HCT116 (cell line): ENCODE data around the gene TMEM204. TPM values are rescaled to one million over a fixed set of nuclear protein-coding genes. Genes with fewer than 3 reads are reported as not detected.

Experiments used
- ATAC-seq: fragments of 200-7000 bp; cut with Tn5 transposase; 2 replicates; pipeline ENCODE4 v1.9.1; 2020; ENCODE audit warnings: mild to moderate bottlenecking, moderate library complexity
- BruUV-seq: library from RNA; stranded (reverse); fragments of 400-500 nt; replicated peaks from 2 replicates; lab custom pipeline; 2021; lab: Mats Ljungman, UMichigan
- CTCF ChIA-PET: fragments of 300-600 bp; sonication (Branson Sonifier 250); formaldehyde crosslinking; loops from one replicate; lab custom pipeline; 2021; ENCODE audit warnings: antibody characterized with exemption; lab: Charles Lee
- POLR2A ChIA-PET: fragments of 300-600, 350-600 bp; sonication (Branson Sonifier 250); formaldehyde crosslinking; loops from one replicate; lab custom pipeline; 2021; ENCODE audit warnings: antibody characterized with exemption; lab: Charles Lee
- RAD21 ChIA-PET, 2 experiments: fragments of 300-600 bp; sonication (Branson Sonifier 250); formaldehyde crosslinking; loops; one replicate each; lab custom pipeline; 2023; ENCODE audit warnings: low total read pairs in 2 of 2; ENCODE audit not compliant: uncharacterized antibody in 2 of 2, unreplicated experiment in 2 of 2, low non-redundant PET in 1 of 2; lab: Charles Lee
- DNase-seq: peaks from one replicate; pipeline ENCODE4 v3.0.0-alpha.2; 2010; ENCODE audit warnings: low read depth, low spot score
- H2AFZ ChIP-seq: fragments of 200-600 bp; shearing (Covaris generic), sonication (generic); 2 replicates; pipeline ENCODE4 v1.6.1; 2017; ENCODE audit warnings: low read depth, mixed run types, mixed read lengths, antibody characterized with exemption, low read length; ENCODE audit not compliant: poor library complexity, severe bottlenecking
- H3K27ac ChIP-seq: 2 replicates; pipeline ENCODE4 v1.5.1; 2012; ENCODE audit warnings: low read depth, low read length
- H3K27me3 ChIP-seq: fragments of 200-600 bp; sonication (generic); 2 replicates; pipeline ENCODE4 v1.6.1; 2016; ENCODE audit warnings: mixed run types, low read length, mixed read lengths; ENCODE audit not compliant: insufficient read depth
- H3K36me3 ChIP-seq, 2 experiments: fragments of 200-500 bp in 1 of 2; fragments of 200-600 bp in 1 of 2; sonication (Bioruptor generic) in 1 of 2; sonication (generic) in 1 of 2; 2 replicates each; pipeline versions ENCODE4 v1.5.1 to v1.6.1; 2014 to 2016; ENCODE audit warnings: low read length in 2 of 2, inconsistent platforms in 1 of 2, mixed read lengths in 1 of 2, mixed run types in 1 of 2; ENCODE audit not compliant: insufficient read depth in 2 of 2, control insufficient read depth in 1 of 2
- H3K4me1 ChIP-seq, 2 experiments: fragments of 200-600 bp in 1 of 2; sonication (generic) in 1 of 2; 2 replicates each; pipeline versions ENCODE4 v1.5.1 to v1.6.1; 2012 to 2017; ENCODE audit warnings: low read length in 2 of 2, inconsistent platforms in 1 of 2, mild to moderate bottlenecking in 1 of 2, mixed read lengths in 1 of 2, mixed run types in 1 of 2, moderate library complexity in 1 of 2; ENCODE audit not compliant: insufficient read depth in 2 of 2, control insufficient read depth in 1 of 2
- H3K4me2 ChIP-seq: fragments of 200-600 bp; sonication (generic); 2 replicates; pipeline ENCODE4 v1.6.1; 2017; ENCODE audit warnings: mixed run types, low read length, mixed read lengths
- H3K4me3 ChIP-seq, 2 experiments: fragments of 200-600 bp in 1 of 2; sonication (generic) in 1 of 2; replicated peaks in 1 of 2; 2 replicates each; pipeline ENCODE4 v1.5.1; 2011 to 2016; ENCODE audit warnings: low read length in 2 of 2, control low read depth in 1 of 2, low read depth in 1 of 2, mild to moderate bottlenecking in 1 of 2, mixed read lengths in 1 of 2, mixed run types in 1 of 2
- H3K79me2 ChIP-seq: fragments of 200-600 bp; sonication (generic); 2 replicates; pipeline ENCODE4 v1.6.1; 2017; ENCODE audit warnings: mild to moderate bottlenecking, mixed run types, low read length, moderate library complexity, mixed read lengths; ENCODE audit not compliant: insufficient read depth
- H3K9ac ChIP-seq: fragments of 200-600 bp; sonication (generic); 2 replicates; pipeline ENCODE4 v1.6.1; 2016; ENCODE audit warnings: low read length, mixed read lengths
- H3K9me2 ChIP-seq: fragments of 200-600 bp; sonication (generic), shearing (Covaris generic); 2 replicates; pipeline ENCODE4 v1.6.1; 2017; ENCODE audit warnings: mixed run types, mild to moderate bottlenecking, moderate library complexity; ENCODE audit not compliant: insufficient read depth
- H3K9me3 ChIP-seq, 2 experiments: fragments of 200-500 bp in 1 of 2; fragments of 200-600 bp in 1 of 2; sonication (Bioruptor generic) in 1 of 2; sonication (generic) in 1 of 2; 2 replicates each; pipeline ENCODE4 v1.6.1; 2014 to 2017; ENCODE audit warnings: low read length in 2 of 2, mixed read lengths in 2 of 2, inconsistent platforms in 1 of 2, low read depth in 1 of 2, mild to moderate bottlenecking in 1 of 2, mixed run types in 1 of 2, moderate library complexity in 1 of 2; ENCODE audit not compliant: control insufficient read depth in 1 of 2, insufficient read depth in 1 of 2
- H4K20me1 ChIP-seq: fragments of 200-600 bp; sonication (generic), shearing (Covaris generic); 2 replicates; pipeline ENCODE4 v1.6.1; 2017; ENCODE audit warnings: mixed run types, mild to moderate bottlenecking, moderate library complexity; ENCODE audit not compliant: insufficient read depth
- CEBPB ChIP-seq: IDR thresholded peaks from 2 replicates; pipeline ENCODE4 v1.6.1; 2012; ENCODE audit warnings: low read depth
- JUND ChIP-seq: IDR thresholded peaks from 2 replicates; pipeline ENCODE4 v1.6.1; 2012
- POLR2A ChIP-seq: IDR thresholded peaks from 2 replicates; pipeline ENCODE4 v1.7.0; 2011; ENCODE audit warnings: borderline replicate concordance; ENCODE audit not compliant: insufficient read depth, insufficient read length; ENCODE audit errors: extremely low read depth
- YY1 ChIP-seq: IDR thresholded peaks from 2 replicates; pipeline ENCODE4 v1.6.1; 2011; ENCODE audit warnings: low read length, low read depth, moderate library complexity, mild to moderate bottlenecking; ENCODE audit not compliant: insufficient replicate concordance; ENCODE audit errors: extremely low read depth
- intact Hi-C: fragments of 100-400 bp; cut with micrococcal nuclease; formaldehyde crosslinking; loops from 2 replicates; pipeline ENCODE4 v1.10.0; 2022
- total RNA-seq: library from RNA; stranded (reverse); gene quantifications from one replicate; pipeline ENCODE4 v1.2.1, GENCODE V29; 2021; ENCODE audit not compliant: unreplicated experiment
- TF ChIP-seq, protein P1 (sequence below): IDR thresholded peaks from 2 replicates; pipeline ENCODE4 v1.6.1; 2012; ENCODE audit warnings: low read depth
- TF ChIP-seq, protein P2 (sequence below): IDR thresholded peaks from 2 replicates; pipeline ENCODE4 v1.6.1; 2011; ENCODE audit warnings: mild to moderate bottlenecking, low read length, moderate library complexity; ENCODE audit not compliant: insufficient replicate concordance; ENCODE audit errors: extremely low read depth
- TF ChIP-seq, protein P3 (sequence below): IDR thresholded peaks from 2 replicates; pipeline ENCODE4 v1.6.1; 2012

TMEM204 gene
- total RNA-seq, 1 experiment from 2014 or later = 0.22 TPM

DNA sequence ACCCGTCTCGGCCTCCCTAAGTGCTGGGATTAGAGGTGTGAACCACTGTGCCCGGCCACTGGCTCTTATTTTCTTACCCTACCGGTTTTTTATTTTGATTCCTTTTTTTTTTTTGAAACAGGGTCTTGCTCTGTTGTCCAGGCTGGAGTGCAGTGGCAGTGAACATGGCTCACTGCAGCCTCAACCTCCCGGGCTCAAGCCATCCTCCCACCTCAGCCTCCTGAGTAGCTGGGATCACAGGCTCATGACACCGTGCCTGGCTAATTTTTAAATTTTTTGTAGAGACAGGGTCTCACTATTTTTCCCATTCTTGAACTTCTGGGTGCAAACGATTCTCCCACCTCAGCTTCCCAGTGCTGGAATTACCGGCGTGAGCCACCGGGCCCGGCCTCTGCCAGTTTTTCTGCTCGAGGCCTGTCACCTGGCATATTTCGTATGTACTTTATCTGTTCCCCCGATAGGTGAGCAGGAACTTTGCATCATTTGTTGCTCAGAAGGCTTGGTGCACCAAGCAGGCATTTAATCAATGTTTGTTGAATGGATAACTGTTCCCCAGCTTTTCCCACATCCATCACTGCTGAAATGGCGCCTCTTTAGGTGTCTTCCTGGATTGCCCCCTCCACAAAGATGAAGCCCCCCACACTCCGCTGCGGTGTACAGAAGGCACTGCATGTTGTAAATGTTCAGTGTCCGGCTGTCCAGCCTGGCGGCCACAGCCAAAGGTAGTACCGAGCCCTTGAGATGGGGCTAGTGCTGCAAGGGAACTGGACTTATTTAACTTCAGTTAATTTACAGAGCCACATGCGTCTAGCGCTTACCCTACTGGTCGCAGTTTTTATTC, 41.2 kb upstream of the TMEM204 start (continued):
- TF ChIP-seq, protein P1, sequence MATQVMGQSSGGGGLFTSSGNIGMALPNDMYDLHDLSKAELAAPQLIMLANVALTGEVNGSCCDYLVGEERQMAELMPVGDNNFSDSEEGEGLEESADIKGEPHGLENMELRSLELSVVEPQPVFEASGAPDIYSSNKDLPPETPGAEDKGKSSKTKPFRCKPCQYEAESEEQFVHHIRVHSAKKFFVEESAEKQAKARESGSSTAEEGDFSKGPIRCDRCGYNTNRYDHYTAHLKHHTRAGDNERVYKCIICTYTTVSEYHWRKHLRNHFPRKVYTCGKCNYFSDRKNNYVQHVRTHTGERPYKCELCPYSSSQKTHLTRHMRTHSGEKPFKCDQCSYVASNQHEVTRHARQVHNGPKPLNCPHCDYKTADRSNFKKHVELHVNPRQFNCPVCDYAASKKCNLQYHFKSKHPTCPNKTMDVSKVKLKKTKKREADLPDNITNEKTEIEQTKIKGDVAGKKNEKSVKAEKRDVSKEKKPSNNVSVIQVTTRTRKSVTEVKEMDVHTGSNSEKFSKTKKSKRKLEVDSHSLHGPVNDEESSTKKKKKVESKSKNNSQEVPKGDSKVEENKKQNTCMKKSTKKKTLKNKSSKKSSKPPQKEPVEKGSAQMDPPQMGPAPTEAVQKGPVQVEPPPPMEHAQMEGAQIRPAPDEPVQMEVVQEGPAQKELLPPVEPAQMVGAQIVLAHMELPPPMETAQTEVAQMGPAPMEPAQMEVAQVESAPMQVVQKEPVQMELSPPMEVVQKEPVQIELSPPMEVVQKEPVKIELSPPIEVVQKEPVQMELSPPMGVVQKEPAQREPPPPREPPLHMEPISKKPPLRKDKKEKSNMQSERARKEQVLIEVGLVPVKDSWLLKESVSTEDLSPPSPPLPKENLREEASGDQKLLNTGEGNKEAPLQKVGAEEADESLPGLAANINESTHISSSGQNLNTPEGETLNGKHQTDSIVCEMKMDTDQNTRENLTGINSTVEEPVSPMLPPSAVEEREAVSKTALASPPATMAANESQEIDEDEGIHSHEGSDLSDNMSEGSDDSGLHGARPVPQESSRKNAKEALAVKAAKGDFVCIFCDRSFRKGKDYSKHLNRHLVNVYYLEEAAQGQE = no peak

DNA sequence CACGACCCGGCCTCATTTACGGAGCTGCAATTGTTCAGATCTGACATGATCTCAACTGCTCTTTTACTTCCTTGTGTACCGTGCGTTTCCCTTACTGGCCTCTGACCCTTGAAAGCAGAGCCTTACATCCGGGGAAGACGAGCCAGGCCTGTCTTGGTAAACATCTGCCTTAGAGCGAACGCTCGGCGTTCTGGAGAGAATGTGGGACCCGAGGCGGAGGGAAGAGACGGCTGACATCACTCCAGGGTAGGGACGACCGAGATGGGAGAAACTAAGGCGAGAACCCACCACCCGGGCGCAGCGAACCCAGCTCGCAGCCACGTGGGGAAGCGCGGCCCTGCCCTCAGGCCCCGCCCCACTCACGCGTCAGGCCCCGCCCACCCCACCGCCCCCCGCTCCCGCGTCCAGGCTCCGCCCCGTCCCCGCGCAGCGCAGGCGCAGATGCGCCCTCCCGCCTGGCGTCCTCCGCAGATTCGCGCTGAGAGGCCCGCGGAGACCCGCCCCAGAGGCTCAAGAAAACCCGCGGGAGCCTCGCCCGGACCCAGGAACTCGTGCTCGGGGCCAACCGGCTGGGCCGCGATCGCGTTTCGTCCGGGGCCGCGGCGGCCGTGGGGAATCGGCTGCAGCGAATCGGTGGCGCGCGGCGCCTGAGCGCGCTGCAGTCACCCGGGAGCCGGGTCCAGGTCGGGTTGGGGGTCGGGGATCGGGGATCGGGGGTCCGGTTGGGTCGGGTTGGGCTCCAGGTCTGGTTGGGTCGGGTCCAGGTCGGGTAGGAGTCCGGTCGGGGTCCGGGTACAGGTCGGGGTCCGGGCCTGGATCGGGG, 40.3 kb upstream of the TMEM204 start, which contains the start of gene TELO2:
TELO2 (plus strand) TSS at position 438 of the 823 bp plus-strand sequence. CDS start 922 bp downstream, outside the sequence.
- peak within 1 kb of the TSS; percentile 95 for H3K4me2 ChIP-seq
- peak within 1 kb of the TSS; percentile 65 for H3K27ac ChIP-seq
- H3K9ac ChIP-seq = peak within 1 kb of the TSS; percentile 96
- peaks cover 10 to 17% of the 10 kb centered on the region in 2 experiments for H3K4me1 ChIP-seq
- H3K27me3 ChIP-seq = no peaks in the 10 kb centered on the region
- ChIA-PET POLR2A (no interaction called here), RAD21 (no interaction called here), CTCF (no interaction called here)
- no TSS peak for BruUV-seq
- H2AFZ ChIP-seq = peak within 1 kb of the TSS; percentile 90
- peaks cover 0 to 24% of the 10 kb centered on the region in 2 experiments; a peak in 3 of 4 replicates for H3K36me3 ChIP-seq
- ATAC-seq (peak; percentile 83), DNase-seq (peak; percentile 53)
- intact Hi-C loops = no loop called here
- H4K20me1 ChIP-seq = no peaks in the 10 kb centered on the region
- H3K9me3 ChIP-seq = no peaks in the 10 kb centered on the region
- H3K79me2 ChIP-seq = peaks cover 38% of the 10 kb centered on the region
- peak within 1 kb of the TSS; percentile 86 to 91 for H3K4me3 ChIP-seq
- H3K9me2 ChIP-seq = no peaks in the 10 kb centered on the region
- TF ChIP-seq CEBPB (no peak), YY1 (no peak), POLR2A (no peak), JUND (no peak)
- TF ChIP-seq, protein P1 = no peak
- TF ChIP-seq, protein P2, sequence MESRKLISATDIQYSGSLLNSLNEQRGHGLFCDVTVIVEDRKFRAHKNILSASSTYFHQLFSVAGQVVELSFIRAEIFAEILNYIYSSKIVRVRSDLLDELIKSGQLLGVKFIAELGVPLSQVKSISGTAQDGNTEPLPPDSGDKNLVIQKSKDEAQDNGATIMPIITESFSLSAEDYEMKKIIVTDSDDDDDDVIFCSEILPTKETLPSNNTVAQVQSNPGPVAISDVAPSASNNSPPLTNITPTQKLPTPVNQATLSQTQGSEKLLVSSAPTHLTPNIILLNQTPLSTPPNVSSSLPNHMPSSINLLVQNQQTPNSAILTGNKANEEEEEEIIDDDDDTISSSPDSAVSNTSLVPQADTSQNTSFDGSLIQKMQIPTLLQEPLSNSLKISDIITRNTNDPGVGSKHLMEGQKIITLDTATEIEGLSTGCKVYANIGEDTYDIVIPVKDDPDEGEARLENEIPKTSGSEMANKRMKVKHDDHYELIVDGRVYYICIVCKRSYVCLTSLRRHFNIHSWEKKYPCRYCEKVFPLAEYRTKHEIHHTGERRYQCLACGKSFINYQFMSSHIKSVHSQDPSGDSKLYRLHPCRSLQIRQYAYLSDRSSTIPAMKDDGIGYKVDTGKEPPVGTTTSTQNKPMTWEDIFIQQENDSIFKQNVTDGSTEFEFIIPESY = no peak
- TF ChIP-seq, protein P3, sequence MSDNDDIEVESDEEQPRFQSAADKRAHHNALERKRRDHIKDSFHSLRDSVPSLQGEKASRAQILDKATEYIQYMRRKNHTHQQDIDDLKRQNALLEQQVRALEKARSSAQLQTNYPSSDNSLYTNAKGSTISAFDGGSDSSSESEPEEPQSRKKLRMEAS = peak; percentile 88
